GM12872 (cell line): ENCODE results near the gene MORF4L1.

Source experiments
- CTCF ChIP-seq: IDR thresholded peaks from 3 replicates; pipeline ENCODE4 v1.5.1; 2011; ENCODE audit warnings: low read depth, mild to moderate bottlenecking, low read length, moderate library complexity; ENCODE audit not compliant: insufficient read depth

Gene MORF4L1

GRCh38 chr15:78937132-78937739 lies 64.5 kb downstream of the MORF4L1 start:
- no peak for TF ChIP-seq CTCF

GRCh38 chr15:78938658-78939488 lies 66.2 kb downstream of the MORF4L1 start:
- TF ChIP-seq CTCF = no peak

- TF ChIP-seq CTCF = no peak
Observed at GRCh38 chr15:78942741-78943140, 70.1 kb downstream of the MORF4L1 start.

GRCh38 chr15:78943692-78944091 lies 71.0 kb downstream of the MORF4L1 start:
- TF ChIP-seq CTCF = no peak

- no peak for TF ChIP-seq CTCF
Observed at GRCh38 chr15:78944202-78944625, 71.5 kb downstream of the MORF4L1 start.

GRCh38 chr15:78944669-78945407 lies 72.1 kb downstream of the MORF4L1 start, which contains the start of gene CTSH:
Gene CTSH, minus strand, starts transcription at chr15:78945046. Its CDS starts 65 bp downstream, at chr15:78944981.
- no peak for TF ChIP-seq CTCF

GRCh38 chr15:78946493-78946892 lies 73.8 kb downstream of the MORF4L1 start:
- TF ChIP-seq CTCF = no peak
